ENCODE measurements around the gene CD2. TPM values are rescaled to one million over a fixed set of nuclear protein-coding genes. Genes with fewer than 3 reads are reported as not detected.

The CD2 gene
- polyA plus RNA-seq, 3 donors: 0.89 to 3.6 (median 2.1) TPM

- Mint-ChIP-seq H3K4me3 (no peak overlapping the region), H3K9me3 (peaks cover 0 to 8% (median 5%) of the 10 kb centered on the region in 7 donors), H3K36me3 (peaks cover 19 to 35% of the 10 kb centered on the region in 2 donors), H3K27me3 (ENCODE audit: low read depth in 3 of 3) (no peaks in the 10 kb centered on the region), H3K4me1 (peaks cover 43% of the 10 kb centered on the region), H3K27ac (no peak overlapping the region)
- H3K36me3 ChIP-seq (replicated peaks in 1 of 2; ENCODE audit: control insufficient read depth in 1 of 2, insufficient read depth in 2 of 2, low read length in 2 of 2): peaks cover 0 to 7% of the 10 kb centered on the region in 2 donors
- TF ChIP-seq CTCF (IDR thresholded peaks at IDR 0.05): no peak
- no peak for DNase-seq
- H3K9ac ChIP-seq (ENCODE audit: insufficient read depth, low read length, poor library complexity, severe bottlenecking): no peak overlapping the region
- no peaks in the 10 kb centered on the region for H3K79me2 ChIP-seq (ENCODE audit: insufficient read depth, low read length)
- no peaks in the 10 kb centered on the region for H4K20me1 ChIP-seq (ENCODE audit: insufficient read depth, low read length)
- H3K27ac ChIP-seq (ENCODE audit: low read depth in 1 of 2, low read length in 2 of 2): no peak overlapping the region
- H3K27me3 ChIP-seq (ENCODE audit: control insufficient read depth in 2 of 2, insufficient read depth in 2 of 2, low read length in 2 of 2): no peaks in the 10 kb centered on the region
- no peak overlapping the region for H3K4me2 ChIP-seq (replicated peaks; ENCODE audit: extremely low read depth, low read length, poor library complexity, severe bottlenecking)
- peaks cover 22 to 28% of the 10 kb centered on the region in 2 donors for H3K4me1 ChIP-seq (ENCODE audit: control insufficient read depth in 1 of 2, insufficient read depth in 2 of 2, low read length in 2 of 2)
- intact Hi-C loops (cut with micrococcal nuclease): loop anchor here in 1 of 2 donors (10.0 kb wide), 1 partner anchor 54 kb away; no protein-coding TSS in a partner anchor
- H2AFZ ChIP-seq (ENCODE audit: insufficient read depth, low read depth, low read length, poor library complexity, severe bottlenecking): no peak overlapping the region
- no peaks in the 10 kb centered on the region for H3K9me3 ChIP-seq (replicated peaks in 1 of 2; ENCODE audit: control insufficient read depth in 1 of 2, insufficient read depth in 1 of 2, low read length in 2 of 2)
- no peak overlapping the region for H3K4me3 ChIP-seq (replicated peaks in 1 of 3; ENCODE audit: low read depth in 2 of 3, low read length in 3 of 3)
- 95% methylated on average over 3 of the region's 3 CpGs for WGBS (ENCODE audit: insufficient coverage)
Measured at GRCh38 chr1:116760487-116760886, 6.3 kb downstream of the CD2 start.

- peaks cover 43% of the 10 kb centered on the region for H3K4me1 Mint-ChIP-seq
- H3K9me3 ChIP-seq (replicated peaks in 1 of 2; ENCODE audit: control insufficient read depth in 1 of 2, insufficient read depth in 1 of 2, low read length in 2 of 2): no peaks in the 10 kb centered on the region
- H3K36me3 Mint-ChIP-seq: peaks cover 21 to 37% of the 10 kb centered on the region in 2 donors
- intact Hi-C loops (cut with micrococcal nuclease): loop anchor here in 1 of 2 donors (10.0 kb wide), 1 partner anchor 54 kb away; no protein-coding TSS in a partner anchor
- H3K4me3 ChIP-seq (replicated peaks in 1 of 3; ENCODE audit: low read depth in 2 of 3, low read length in 3 of 3): no peak overlapping the region
- no peaks in the 10 kb centered on the region for H3K79me2 ChIP-seq (ENCODE audit: insufficient read depth, low read length)
- no peak overlapping the region for H3K27ac ChIP-seq (ENCODE audit: low read depth in 1 of 2, low read length in 2 of 2)
- no peak overlapping the region for H3K27ac Mint-ChIP-seq
- H3K36me3 ChIP-seq (replicated peaks in 1 of 2; ENCODE audit: control insufficient read depth in 1 of 2, insufficient read depth in 2 of 2, low read length in 2 of 2): peaks cover 0 to 7% of the 10 kb centered on the region in 2 donors
- TF ChIP-seq CTCF (IDR thresholded peaks at IDR 0.05): no peak
- H3K9me3 Mint-ChIP-seq: peaks cover 0 to 8% (median 5%) of the 10 kb centered on the region in 7 donors
- DNase-seq: no peak
- no peak overlapping the region for H3K4me3 Mint-ChIP-seq
- WGBS (ENCODE audit: insufficient coverage): 82% methylated on average over 3 of the region's 4 CpGs
- no peak overlapping the region for H3K4me2 ChIP-seq (replicated peaks; ENCODE audit: extremely low read depth, low read length, poor library complexity, severe bottlenecking)
- no peak overlapping the region for H3K9ac ChIP-seq (ENCODE audit: insufficient read depth, low read length, poor library complexity, severe bottlenecking)
- no peak overlapping the region for H2AFZ ChIP-seq (ENCODE audit: insufficient read depth, low read depth, low read length, poor library complexity, severe bottlenecking)
- no peaks in the 10 kb centered on the region for H3K27me3 ChIP-seq (ENCODE audit: control insufficient read depth in 2 of 2, insufficient read depth in 2 of 2, low read length in 2 of 2)
- no peaks in the 10 kb centered on the region for H3K27me3 Mint-ChIP-seq (ENCODE audit: low read depth in 3 of 3)
- H3K4me1 ChIP-seq (ENCODE audit: control insufficient read depth in 1 of 2, insufficient read depth in 2 of 2, low read length in 2 of 2): peaks cover 22 to 28% of the 10 kb centered on the region in 2 donors
- H4K20me1 ChIP-seq (ENCODE audit: insufficient read depth, low read length): no peaks in the 10 kb centered on the region
Measured at GRCh38 chr1:116760996-116761665, 6.9 kb downstream of the CD2 start.
